HepG2 (cell line): ENCODE data around the gene DEFB124.
"Not testable (repeated sequence)": the region's sequence is repeated elsewhere in the genome, so short reads cannot be mapped to it uniquely, and the experiment has no call there.

Source experiments
- CHD4 ChIP-seq: fragments of 200-600 bp; sonication (generic); IDR thresholded peaks from 2 replicates; pipeline ENCODE4 v1.7.0; 2017; ENCODE audit warnings: mild to moderate bottlenecking, low read length, borderline replicate concordance
- CTCF ChIP-seq: sonication (generic); formaldehyde crosslinking; IDR thresholded peaks from 2 replicates; pipeline ENCODE4 v1.5.0; 2020; ENCODE audit warnings: mild to moderate bottlenecking, missing genetic modification reagents, moderate library complexity
- HNF4A ChIP-seq: sonication (generic); formaldehyde crosslinking; IDR thresholded peaks from 2 replicates; pipeline ENCODE4 v1.4.0; 2020; ENCODE audit warnings: missing genetic modification reagents
- PPARG ChIP-seq: conservative IDR thresholded peaks from 2 replicates; pipeline ENCODE4 v1.6.1; 2016; ENCODE audit warnings: missing biosample characterization, missing genetic modification reagents
- ZKSCAN1 ChIP-seq: fragments of 150-350 bp; IDR thresholded peaks from 2 replicates; pipeline ENCODE4 v1.6.1; 2014; ENCODE audit warnings: low read length
- ZNF296 ChIP-seq: sonication (generic); formaldehyde crosslinking; conservative IDR thresholded peaks from 2 replicates; pipeline ENCODE4 v1.5.0; 2020; ENCODE audit warnings: mild to moderate bottlenecking, missing genetic modification reagents
- ZNF329 ChIP-seq: sonication (generic); formaldehyde crosslinking; IDR thresholded peaks from 2 replicates; pipeline ENCODE4 v1.9.0; 2021; ENCODE audit warnings: low read depth, mild to moderate bottlenecking, missing genetic modification reagents

- TF ChIP-seq ZNF329 (CRISPR knock-in tag); HNF4A (CRISPR knock-in tag); ZKSCAN1; CTCF; ZNF296; PPARG (CRISPR knock-in tag); CHD4: not testable (repeated sequence)
Observed at GRCh38 chr20:31470946-31471345, 4.0 kb downstream of the DEFB124 start.
